Progenitor cell of endocrine pancreas (in vitro differentiated cells): Measurements from ENCODE around the gene HPGD. TPM values are rescaled to one million over a fixed set of nuclear protein-coding genes. Genes with fewer than 3 reads are reported as not detected.
"Not testable (repeated sequence)": the region's sequence is repeated elsewhere in the genome, so short reads cannot be mapped to it uniquely, and the experiment has no call there.

Source experiments
- DNase-seq: peaks from one replicate; pipeline ENCODE4 v3.0.0; 2021; ENCODE audit warnings: low spot score; ENCODE audit not compliant: unreplicated experiment
- H3K27ac Mint-ChIP-seq: 2 replicates; pipeline ENCODE4 v1.8.0; 2021; ENCODE audit warnings: mild to moderate bottlenecking, moderate library complexity, mixed read lengths
- H3K27me3 Mint-ChIP-seq: 2 replicates; pipeline ENCODE4 v1.8.0; 2021; ENCODE audit warnings: mixed read lengths
- H3K36me3 Mint-ChIP-seq: 2 replicates; pipeline ENCODE4 v1.8.0; 2022; ENCODE audit warnings: mixed read lengths; ENCODE audit not compliant: insufficient read depth
- H3K4me1 Mint-ChIP-seq: 2 replicates; pipeline ENCODE4 v1.8.0; 2021; ENCODE audit warnings: low read depth, mixed read lengths
- H3K4me3 Mint-ChIP-seq: 2 replicates; pipeline ENCODE4 v1.8.0; 2021; ENCODE audit warnings: low read depth, mild to moderate bottlenecking, moderate library complexity, mixed read lengths
- H3K9me3 Mint-ChIP-seq: 2 replicates; pipeline ENCODE4 v1.8.0; 2021; ENCODE audit warnings: low read depth, mixed read lengths
- total RNA-seq: library from RNA; stranded (reverse); gene quantifications from 2 replicates; pipeline ENCODE4 v1.2.1, GENCODE V29; 2021
- TF ChIP-seq, protein P1 (sequence below): fragments of 200-600 bp; sonication (generic); IDR thresholded peaks from one replicate; pipeline ENCODE4 v1.5.0; 2021; ENCODE audit warnings: antibody characterized with exemption, mild to moderate bottlenecking; ENCODE audit not compliant: unreplicated experiment

Gene HPGD
- total RNA-seq, 1 donor from 2014 or later: 2.0 TPM

DNA sequence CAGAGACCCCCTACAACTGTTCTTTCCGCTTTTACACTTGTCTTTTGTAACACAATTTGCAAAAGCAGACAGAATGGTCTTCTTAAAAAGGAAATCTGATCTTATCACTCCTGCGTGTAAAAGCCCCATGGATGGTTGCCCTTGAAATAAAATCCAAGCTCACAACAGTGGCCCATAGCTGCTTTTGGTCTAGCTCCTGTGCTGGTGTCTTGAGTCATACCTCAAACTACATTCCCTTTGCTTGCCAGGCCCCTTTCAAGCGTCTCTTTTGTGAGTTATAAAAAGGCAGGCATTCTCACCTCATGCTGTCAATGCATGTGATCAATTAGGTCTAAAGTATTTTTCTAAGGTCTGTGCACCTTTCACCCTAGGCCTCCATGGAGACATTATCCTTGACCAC is 27.6 kb downstream of the HPGD start:
- TF ChIP-seq, protein P1, sequence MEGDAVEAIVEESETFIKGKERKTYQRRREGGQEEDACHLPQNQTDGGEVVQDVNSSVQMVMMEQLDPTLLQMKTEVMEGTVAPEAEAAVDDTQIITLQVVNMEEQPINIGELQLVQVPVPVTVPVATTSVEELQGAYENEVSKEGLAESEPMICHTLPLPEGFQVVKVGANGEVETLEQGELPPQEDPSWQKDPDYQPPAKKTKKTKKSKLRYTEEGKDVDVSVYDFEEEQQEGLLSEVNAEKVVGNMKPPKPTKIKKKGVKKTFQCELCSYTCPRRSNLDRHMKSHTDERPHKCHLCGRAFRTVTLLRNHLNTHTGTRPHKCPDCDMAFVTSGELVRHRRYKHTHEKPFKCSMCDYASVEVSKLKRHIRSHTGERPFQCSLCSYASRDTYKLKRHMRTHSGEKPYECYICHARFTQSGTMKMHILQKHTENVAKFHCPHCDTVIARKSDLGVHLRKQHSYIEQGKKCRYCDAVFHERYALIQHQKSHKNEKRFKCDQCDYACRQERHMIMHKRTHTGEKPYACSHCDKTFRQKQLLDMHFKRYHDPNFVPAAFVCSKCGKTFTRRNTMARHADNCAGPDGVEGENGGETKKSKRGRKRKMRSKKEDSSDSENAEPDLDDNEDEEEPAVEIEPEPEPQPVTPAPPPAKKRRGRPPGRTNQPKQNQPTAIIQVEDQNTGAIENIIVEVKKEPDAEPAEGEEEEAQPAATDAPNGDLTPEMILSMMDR: no peak
- Mint-ChIP-seq H3K9me3 (no peaks in the 10 kb centered on the region), H3K4me1 (peaks cover 19% of the 10 kb centered on the region), H3K36me3 (no peaks in the 10 kb centered on the region), H3K27me3 (no peaks in the 10 kb centered on the region), H3K4me3 (no peak overlapping the region), H3K27ac (no peak overlapping the region)
- no peak for DNase-seq

GRCh38 chr4:174494146-174494545 is 28.1 kb downstream of the HPGD start:
- TF ChIP-seq, protein P1: no peak
- Mint-ChIP-seq H3K27me3 (no peaks in the 10 kb centered on the region), H3K4me1 (peaks cover 19% of the 10 kb centered on the region), H3K27ac (no peak overlapping the region), H3K36me3 (no peaks in the 10 kb centered on the region), H3K4me3 (no peak overlapping the region), H3K9me3 (no peaks in the 10 kb centered on the region)
- DNase-seq: no peak

- no peaks in the 10 kb centered on the region for H3K9me3 Mint-ChIP-seq
- TF ChIP-seq, protein P1: no peak
- H3K27ac Mint-ChIP-seq: no peak overlapping the region
- peaks cover 12% of the 10 kb centered on the region for H3K4me1 Mint-ChIP-seq
- no peaks in the 10 kb centered on the region for H3K27me3 Mint-ChIP-seq
- H3K36me3 Mint-ChIP-seq: no peaks in the 10 kb centered on the region
- no peak for DNase-seq
- no peak overlapping the region for H3K4me3 Mint-ChIP-seq
Measured at GRCh38 chr4:174490451-174490961, 31.8 kb downstream of the HPGD start.

GRCh38 chr4:174488368-174488767 is 33.9 kb downstream of the HPGD start:
- not testable (repeated sequence) for H3K36me3 Mint-ChIP-seq, H3K9me3 Mint-ChIP-seq, H3K4me1 Mint-ChIP-seq, H3K4me3 Mint-ChIP-seq, H3K27me3 Mint-ChIP-seq, DNase-seq
- H3K27ac Mint-ChIP-seq: peak overlapping the region; percentile 73

DNA sequence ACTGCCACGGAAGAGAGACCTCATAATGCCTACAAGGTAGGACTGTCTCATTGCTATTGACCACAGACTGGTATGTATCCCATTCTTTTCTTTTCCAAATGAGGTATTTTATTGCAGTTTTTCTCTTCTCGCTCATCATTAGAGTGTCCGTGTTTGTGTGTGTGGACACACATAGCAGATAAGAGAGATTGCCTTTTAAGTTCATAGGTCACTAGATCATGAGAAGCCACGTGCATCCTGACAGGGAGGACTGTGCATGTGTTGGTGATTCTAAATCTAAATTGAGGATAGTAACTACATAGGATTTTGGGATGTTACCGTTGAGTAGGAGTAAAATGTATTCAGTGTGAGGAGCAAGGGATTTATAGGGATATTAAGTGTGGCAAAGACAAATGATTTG is 37.3 kb downstream of the HPGD start:
- H3K4me1 Mint-ChIP-seq: no peaks in the 10 kb centered on the region
- TF ChIP-seq, protein P1: no peak
- no peaks in the 10 kb centered on the region for H3K36me3 Mint-ChIP-seq
- H3K9me3 Mint-ChIP-seq: no peaks in the 10 kb centered on the region
- H3K4me3 Mint-ChIP-seq: no peak overlapping the region
- peak overlapping the region; percentile 39 for H3K27ac Mint-ChIP-seq
- H3K27me3 Mint-ChIP-seq: no peaks in the 10 kb centered on the region
- DNase-seq: no peak

DNA sequence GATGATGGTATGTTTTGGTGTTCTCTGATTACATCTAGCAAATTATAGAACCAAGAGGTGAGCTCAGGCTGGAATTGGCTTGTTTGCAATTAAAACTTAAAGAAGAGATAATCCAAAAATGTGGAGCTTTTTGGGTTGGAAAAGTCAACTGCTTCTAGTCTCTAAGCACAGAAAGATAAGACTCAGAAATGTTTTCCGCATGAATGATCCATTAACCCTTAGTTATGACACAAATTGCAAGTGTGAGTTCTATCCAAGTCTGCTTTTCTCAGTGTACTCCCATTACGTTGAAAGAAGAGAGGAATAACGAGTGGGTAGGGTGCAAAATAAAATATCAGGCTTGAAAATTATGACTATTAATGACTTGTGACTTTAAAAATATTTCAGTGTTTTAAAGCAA is 38.5 kb downstream of the HPGD start:
- H3K4me3 Mint-ChIP-seq: no peak overlapping the region
- no peaks in the 10 kb centered on the region for H3K36me3 Mint-ChIP-seq
- no peak overlapping the region for H3K27ac Mint-ChIP-seq
- H3K9me3 Mint-ChIP-seq: no peaks in the 10 kb centered on the region
- TF ChIP-seq, protein P1: no peak
- no peaks in the 10 kb centered on the region for H3K27me3 Mint-ChIP-seq
- no peak for DNase-seq
- no peaks in the 10 kb centered on the region for H3K4me1 Mint-ChIP-seq
